Duodenal mucosa (tissue), 2 donors: ENCODE data around the gene LMNTD2.

Source experiments
- H3K27ac ChIP-seq: one replicate; pipeline ENCODE4 v1.7.0; 2013; ENCODE audit warnings: low read depth, low read length
- H3K27me3 ChIP-seq, 2 donors: one replicate each; pipeline ENCODE4 v1.7.0; 2013; ENCODE audit warnings: low read length in 2 of 2, control low read depth in 1 of 2; ENCODE audit not compliant: insufficient read depth in 2 of 2, control insufficient read depth in 1 of 2
- H3K36me3 ChIP-seq, 2 donors: one replicate each; pipeline ENCODE4 v1.7.0; 2013; ENCODE audit warnings: low read length in 2 of 2, control low read depth in 1 of 2; ENCODE audit not compliant: insufficient read depth in 2 of 2, control insufficient read depth in 1 of 2
- H3K4me1 ChIP-seq, 2 donors: one replicate each; pipeline ENCODE4 v1.7.0; 2013; ENCODE audit warnings: low read length in 2 of 2, control low read depth in 1 of 2; ENCODE audit not compliant: insufficient read depth in 2 of 2, control insufficient read depth in 1 of 2
- H3K4me3 ChIP-seq, 2 donors: one replicate each; pipeline ENCODE4 v1.7.0; 2013; ENCODE audit warnings: low read length in 2 of 2, low read depth in 1 of 2
- H3K9ac ChIP-seq, 2 donors: one replicate each; pipeline ENCODE4 v1.7.0; 2013; ENCODE audit warnings: low read length in 2 of 2, low read depth in 1 of 2
- H3K9me3 ChIP-seq, 2 donors: one replicate each; pipeline ENCODE4 v1.7.0; 2013; ENCODE audit warnings: low read length in 2 of 2, control low read depth in 1 of 2; ENCODE audit not compliant: control insufficient read depth in 1 of 2

LMNTD2 gene

DNA sequence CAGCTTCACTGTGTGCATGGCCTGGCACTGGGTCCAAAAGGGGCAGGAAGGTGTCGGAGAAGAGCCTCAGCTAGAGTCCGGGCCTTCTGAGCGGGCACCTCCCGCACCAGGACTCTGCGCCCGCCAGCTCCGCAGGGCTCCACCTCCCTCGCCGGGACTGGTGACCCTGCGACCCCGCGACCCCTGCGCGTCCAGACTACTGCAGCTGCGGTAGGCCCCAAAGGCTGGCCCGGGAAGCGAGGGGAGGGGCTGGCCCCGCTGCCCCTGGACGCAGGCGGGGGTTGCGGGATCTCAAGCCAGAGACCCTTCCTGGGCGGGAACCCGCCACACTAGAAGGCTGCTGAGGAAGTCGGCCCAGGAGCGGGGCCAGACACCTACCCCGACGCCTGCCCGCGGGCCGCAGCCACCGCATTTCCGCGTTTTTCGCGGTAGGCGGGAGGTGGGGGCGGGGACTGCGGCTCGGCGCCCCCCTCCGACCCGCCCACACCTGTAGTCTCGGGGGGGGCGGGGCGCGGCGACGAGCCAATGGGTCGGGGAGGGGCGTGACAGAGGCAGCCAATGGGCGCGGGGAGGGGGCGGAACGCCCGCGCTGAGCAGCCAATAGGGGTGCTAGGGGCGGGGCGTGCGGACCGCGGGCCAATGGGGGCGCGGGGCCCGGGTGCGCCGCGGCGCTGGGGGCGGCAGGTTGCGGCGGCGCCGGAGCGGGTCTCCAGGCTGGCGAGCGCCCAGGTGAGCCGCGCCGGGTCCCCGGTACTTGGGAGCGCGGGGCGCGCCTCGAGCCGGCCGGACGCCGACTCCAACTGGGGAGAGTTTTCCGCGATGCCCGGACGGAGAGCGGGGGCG, at the start of gene LMNTD2, which contains the start of gene RASSF7:
TSS of gene LMNTD2 (minus strand) at position 434 of the 843 bp plus-strand sequence. CDS start at position 412, 22 bp downstream.
TSS of gene RASSF7 (plus strand) at position 666 of the 843 bp plus-strand sequence. CDS start 799 bp downstream, outside the sequence.
- peaks cover 0 to 11% of the 10 kb centered on the region in 2 donors for H3K27me3 ChIP-seq
- H3K4me3 ChIP-seq: peak within 1 kb of the TSS; percentile 80
- H3K27ac ChIP-seq: peak within 1 kb of the TSS; percentile 92
- H3K4me1 ChIP-seq: peaks cover 21 to 28% of the 10 kb centered on the region in 2 donors
- H3K36me3 ChIP-seq: peaks cover 4 to 24% of the 10 kb centered on the region in 2 donors
- no peaks in the 10 kb centered on the region for H3K9me3 ChIP-seq
- H3K9ac ChIP-seq: peak within 1 kb of the TSS; percentile 78 to 81

- Histone ChIP-seq H3K36me3 (peaks cover 65 to 92% of the 10 kb centered on the region in 2 donors), H3K27ac (no peak overlapping the region), H3K4me3 (no peak overlapping the region), H3K9me3 (no peaks in the 10 kb centered on the region), H3K4me1 (peaks cover 35% of the 10 kb centered on the region in 2 donors), H3K9ac (no peak overlapping the region), H3K27me3 (no peaks in the 10 kb centered on the region)
These were observed 48.8 kb upstream of the LMNTD2 start for GRCh38 chr11:609341-609811.

GRCh38 chr11:608791-609251, 48.3 kb upstream of the LMNTD2 start:
- H3K9me3 ChIP-seq: no peaks in the 10 kb centered on the region
- H3K9ac ChIP-seq: no peak overlapping the region
- no peak overlapping the region for H3K27ac ChIP-seq
- no peak overlapping the region for H3K4me3 ChIP-seq
- peaks cover 29% of the 10 kb centered on the region in 2 donors for H3K4me1 ChIP-seq
- H3K36me3 ChIP-seq: peaks cover 65 to 94% of the 10 kb centered on the region in 2 donors
- no peaks in the 10 kb centered on the region for H3K27me3 ChIP-seq

GRCh38 chr11:607971-608659, 47.6 kb upstream of the LMNTD2 start:
- H3K4me1 ChIP-seq: peaks cover 24 to 25% of the 10 kb centered on the region in 2 donors
- H3K27ac ChIP-seq: no peak overlapping the region
- H3K36me3 ChIP-seq: peaks cover 67 to 95% of the 10 kb centered on the region in 2 donors
- no peaks in the 10 kb centered on the region for H3K27me3 ChIP-seq
- H3K9me3 ChIP-seq: no peaks in the 10 kb centered on the region
- no peak overlapping the region for H3K9ac ChIP-seq
- H3K4me3 ChIP-seq: no peak overlapping the region

DNA sequence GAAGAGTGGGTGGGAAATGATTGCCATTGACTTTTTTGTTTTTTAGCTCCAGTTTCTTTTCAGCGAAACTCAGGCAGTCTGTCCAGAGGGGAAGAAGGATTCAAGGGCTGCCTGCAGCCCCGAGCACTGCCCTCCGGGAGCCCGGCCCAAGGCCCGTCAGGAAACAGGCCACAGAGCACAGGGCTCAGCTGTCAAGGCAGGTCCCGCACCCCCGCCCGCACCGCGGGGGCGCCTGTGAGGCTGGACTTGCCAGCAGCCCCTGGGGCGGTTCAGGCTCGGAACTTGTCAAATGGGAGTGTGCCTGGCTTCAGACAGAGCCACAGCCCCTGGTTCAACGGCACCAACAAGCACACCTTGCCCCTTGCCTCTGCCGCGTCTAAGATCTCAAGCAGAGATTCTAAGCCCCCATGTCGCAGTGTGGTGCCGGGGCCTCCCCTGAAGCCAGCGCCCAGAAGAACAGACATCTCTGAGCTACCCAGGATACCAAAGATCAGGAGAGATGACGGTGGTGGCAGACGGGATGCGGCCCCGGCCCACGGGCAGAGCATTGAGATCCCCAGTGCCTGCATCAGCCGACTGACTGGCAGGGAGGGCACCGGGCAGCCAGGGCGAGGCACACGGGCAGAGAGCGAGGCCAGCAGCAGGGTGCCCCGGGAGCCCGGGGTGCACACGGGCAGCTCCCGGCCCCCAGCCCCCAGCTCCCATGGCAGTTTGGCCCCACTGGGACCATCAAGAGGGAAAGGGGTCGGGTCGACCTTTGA, 46.7 kb upstream of the LMNTD2 start:
- H3K4me1 ChIP-seq: peaks cover 15% of the 10 kb centered on the region in 2 donors

DNA sequence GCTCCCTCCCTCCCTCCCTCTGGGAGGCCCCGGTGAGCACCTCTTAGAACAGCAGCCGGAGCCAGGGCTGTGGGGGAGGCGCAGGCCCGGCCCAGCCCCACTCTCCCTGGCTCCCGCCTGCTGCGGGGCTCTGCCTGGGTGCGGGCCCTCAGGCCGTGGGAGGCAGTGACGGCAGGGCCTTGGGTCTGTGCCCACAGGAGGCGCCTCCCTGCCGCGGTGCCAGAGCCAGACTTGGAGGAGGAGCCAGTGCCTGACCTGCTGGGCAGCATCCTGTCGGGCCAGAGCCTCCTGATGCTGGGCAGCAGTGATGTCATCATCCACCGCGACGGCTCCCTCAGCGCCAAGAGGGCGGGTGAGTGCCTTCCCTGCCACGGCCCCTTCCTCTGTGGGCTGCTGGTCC, 45.7 kb upstream of the LMNTD2 start:
- H3K36me3 ChIP-seq: peaks cover 64 to 93% of the 10 kb centered on the region in 2 donors
- H3K27me3 ChIP-seq: no peaks in the 10 kb centered on the region
- H3K9ac ChIP-seq: no peak overlapping the region
- H3K9me3 ChIP-seq: no peaks in the 10 kb centered on the region
- peaks cover 5 to 8% of the 10 kb centered on the region in 2 donors for H3K4me1 ChIP-seq
- H3K4me3 ChIP-seq: no peak overlapping the region
- H3K27ac ChIP-seq: no peak overlapping the region

More for the DNA sequence above, 46.7 kb upstream of the LMNTD2 start:
- Histone ChIP-seq H3K36me3 (peaks cover 64 to 93% of the 10 kb centered on the region in 2 donors), H3K4me3 (no peak overlapping the region), H3K27me3 (no peaks in the 10 kb centered on the region), H3K27ac (no peak overlapping the region), H3K9me3 (no peaks in the 10 kb centered on the region), H3K9ac (no peak overlapping the region)

- no peaks in the 10 kb centered on the region for H3K27me3 ChIP-seq
- H3K4me3 ChIP-seq: no peak overlapping the region
- no peaks in the 10 kb centered on the region for H3K9me3 ChIP-seq
- H3K27ac ChIP-seq: no peak overlapping the region
- peaks cover 58 to 90% of the 10 kb centered on the region in 2 donors for H3K36me3 ChIP-seq
- H3K4me1 ChIP-seq: peaks cover 0 to 1% of the 10 kb centered on the region in 2 donors
- no peak overlapping the region for H3K9ac ChIP-seq
These were observed 45.0 kb upstream of the LMNTD2 start for GRCh38 chr11:605286-606129.

DNA sequence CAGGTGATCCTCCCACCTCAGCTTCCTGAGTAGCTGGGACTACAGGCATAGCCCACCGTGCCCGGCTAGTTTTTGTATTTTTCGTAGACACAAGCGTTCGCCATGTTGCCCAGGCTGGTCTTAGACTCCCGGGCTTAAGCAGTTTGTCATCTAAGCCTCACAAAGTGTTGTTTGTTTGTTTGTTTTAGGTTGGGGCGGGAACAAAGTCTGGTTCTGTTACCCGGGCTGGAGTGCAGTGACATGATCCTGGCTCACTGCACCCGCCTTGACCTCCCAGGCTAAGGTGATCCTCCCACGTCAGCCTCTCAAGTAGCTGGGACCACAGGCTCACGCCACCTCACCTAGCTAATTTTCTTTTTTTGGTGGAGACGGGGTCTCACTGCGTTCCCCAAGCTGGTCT, 42.6 kb upstream of the LMNTD2 start:
- H3K27me3 ChIP-seq: no peaks in the 10 kb centered on the region
- H3K9ac ChIP-seq: no peak overlapping the region
- H3K4me1 ChIP-seq: no peaks in the 10 kb centered on the region
- H3K36me3 ChIP-seq: peaks cover 50 to 84% of the 10 kb centered on the region in 2 donors
- no peaks in the 10 kb centered on the region for H3K9me3 ChIP-seq
- H3K4me3 ChIP-seq: no peak overlapping the region
- H3K27ac ChIP-seq: no peak overlapping the region
